ENCODE data around the gene PRRT3.
"Not testable (repeated sequence)": the region's sequence is repeated elsewhere in the genome, so short reads cannot be mapped to it uniquely, and the experiment has no call there.

Gene PRRT3

DNA sequence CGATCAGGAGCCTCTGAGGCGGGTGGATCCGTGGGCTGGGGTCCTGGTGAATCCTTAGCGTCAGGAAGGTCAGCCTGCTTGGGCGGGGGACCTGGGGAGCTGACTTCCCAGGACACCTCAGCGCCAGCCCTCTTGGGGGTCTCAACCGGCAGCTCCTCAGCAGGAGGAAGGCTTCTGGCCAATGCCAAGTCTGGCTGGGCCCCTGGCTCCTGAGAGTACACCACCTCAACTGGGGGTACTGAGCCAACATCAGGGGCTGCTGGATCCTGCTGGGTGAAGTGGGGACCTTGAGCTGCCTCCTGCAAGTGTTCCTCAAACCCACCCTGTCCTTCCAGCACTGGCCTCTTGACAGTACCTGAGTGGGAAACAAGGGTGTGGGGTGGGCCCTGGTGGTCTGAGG lies 3.1 kb downstream of the PRRT3 start:
- Histone ChIP-seq H3K4me3 (no peak overlapping the region), H3K27ac (no peak overlapping the region)

DNA sequence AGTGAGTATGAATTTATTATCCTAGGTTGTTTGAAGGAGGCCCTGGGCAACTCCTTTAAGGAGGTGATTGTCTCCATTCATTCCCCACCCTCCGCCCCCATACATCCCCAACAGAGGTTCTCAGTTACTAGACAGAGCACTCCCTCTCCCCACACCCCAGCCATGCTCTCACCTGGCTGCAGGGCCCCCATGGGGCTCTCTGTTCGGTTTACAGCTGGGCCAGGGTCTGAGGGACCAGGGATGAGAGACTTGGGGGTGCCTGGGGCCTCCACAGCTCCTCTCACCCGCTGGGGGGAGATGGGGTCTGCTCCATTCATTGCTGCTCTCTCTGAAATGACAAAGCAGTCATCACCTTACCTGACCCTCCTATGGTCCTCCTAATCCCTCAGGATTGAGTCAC lies 3.6 kb downstream of the PRRT3 start:
- Histone ChIP-seq H3K27ac (no peak overlapping the region), H3K4me3 (no peak overlapping the region)

DNA sequence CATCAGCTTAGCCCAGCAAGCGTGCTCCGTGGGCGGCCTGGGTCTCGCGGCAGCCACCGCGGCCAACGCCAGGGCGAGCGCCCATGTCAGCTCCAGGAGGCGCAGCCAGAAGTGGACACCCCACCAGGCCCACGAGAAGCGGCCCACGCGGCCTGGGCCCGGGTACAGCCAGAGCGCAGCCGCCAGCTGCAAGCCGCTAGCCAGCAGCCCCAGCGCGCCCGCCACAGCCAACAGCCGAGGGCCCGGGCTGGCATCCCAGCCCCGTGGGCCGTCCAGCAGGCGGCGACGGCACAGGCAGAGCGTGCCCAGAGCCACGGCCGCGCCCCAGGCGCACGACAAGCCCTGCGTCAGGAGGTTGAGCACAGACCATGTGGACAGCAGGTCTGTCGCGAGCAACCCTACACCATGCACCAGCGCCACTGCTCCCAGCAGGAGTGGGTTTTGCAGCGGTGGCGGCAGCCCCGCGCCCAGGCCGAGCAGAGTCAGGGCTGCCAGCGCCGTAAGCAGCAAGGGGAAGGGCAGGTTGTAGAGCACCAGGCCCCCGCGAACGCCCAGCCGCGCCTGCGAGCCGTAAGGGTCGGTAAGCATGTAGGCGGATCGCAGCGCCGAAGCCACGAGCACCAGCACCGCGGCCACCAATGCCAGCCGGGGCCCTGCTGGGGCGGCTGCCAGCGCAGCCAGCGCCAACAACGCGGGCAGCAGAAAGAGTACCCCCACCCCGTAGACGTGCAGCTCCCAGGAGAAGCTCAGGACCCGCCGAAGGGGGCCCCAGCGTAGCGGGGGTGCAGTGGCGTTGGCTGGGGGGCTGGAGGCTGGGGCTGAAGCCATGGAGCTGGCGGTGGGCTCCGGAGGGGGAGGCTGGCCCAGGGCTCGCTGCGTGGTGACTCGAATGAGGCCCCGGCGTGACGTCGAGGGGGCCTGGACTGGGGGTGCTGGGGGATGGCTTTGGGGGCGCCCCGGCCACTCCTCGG lies 4.9 kb downstream of the PRRT3 start:
- Histone ChIP-seq H3K4me3 (peak overlapping the region; percentile 28 to 60 (median 39)), H3K27ac (peak overlapping the region in 18 of 21 experiments; percentile 32 to 85 (median 74))

DNA sequence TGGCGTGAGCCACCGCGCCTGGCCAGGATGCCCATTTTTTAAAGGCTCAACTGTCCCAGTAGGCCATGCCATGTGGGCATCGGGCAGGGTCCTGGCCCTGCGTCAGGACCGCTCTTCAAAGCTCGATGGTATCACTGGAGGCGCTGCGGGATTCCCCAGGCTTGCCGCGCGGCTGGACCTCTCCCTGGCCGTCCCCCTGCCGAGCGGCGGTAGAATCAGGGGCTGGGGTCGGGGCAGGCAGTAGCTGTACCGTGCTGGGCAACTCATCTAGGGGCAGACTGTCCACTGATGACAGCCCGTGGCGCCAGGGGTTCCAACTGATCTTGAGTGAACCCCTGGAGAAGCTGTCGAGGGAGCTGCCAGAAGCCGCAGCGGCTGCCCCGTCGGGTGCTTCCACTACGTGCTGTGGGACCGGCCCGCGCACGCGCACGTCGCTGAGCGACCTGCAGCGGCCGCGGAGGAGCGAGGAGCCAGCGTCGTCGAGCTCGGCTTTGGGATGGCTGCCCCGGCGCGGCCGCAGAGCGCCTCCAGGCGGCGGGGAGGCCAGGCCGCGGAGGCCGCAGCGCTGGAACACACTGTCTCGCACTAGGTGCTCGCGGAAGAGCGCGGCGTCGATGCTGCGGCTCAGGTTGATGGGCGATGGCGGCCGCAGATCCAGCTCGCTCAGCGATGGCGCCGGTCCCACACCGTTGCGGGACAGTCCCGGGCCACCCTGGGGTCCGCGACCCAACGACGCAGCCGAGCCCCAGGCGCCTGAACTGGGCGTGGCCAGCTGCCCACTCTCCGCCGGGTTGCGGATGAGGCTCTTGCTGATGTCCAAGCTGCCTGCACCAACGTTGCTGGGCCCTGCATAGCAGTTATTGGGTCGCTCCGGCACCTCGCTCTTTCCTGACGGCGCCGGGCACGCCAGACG lies 5.8 kb downstream of the PRRT3 start:
- H3K4me3 ChIP-seq, result peak overlapping the region; percentile 28 to 60 (median 39)
- peak overlapping the region in 19 of 21 experiments; percentile 17 to 85 (median 71) for H3K27ac ChIP-seq

DNA sequence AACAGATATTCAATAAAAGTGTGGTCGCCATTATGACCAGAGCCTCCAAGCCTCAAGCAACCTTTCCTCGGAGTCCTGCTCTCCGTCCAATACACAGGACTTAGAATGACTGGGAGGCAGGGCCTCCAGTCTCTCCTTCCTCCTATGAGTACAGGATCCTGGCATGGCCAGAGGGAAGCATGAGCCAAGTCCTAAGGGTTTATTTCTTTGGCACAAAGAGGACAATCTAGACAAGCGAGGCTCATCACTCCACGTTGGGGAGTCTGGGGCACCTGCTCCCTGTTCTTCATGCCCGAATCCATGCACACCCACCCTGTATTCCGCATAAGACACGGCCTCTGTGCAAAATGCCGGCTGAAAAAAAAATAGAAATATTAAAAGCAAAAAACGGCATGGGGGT lies 6.8 kb downstream of the PRRT3 start:
- no peak overlapping the region for H3K4me3 ChIP-seq
- no peak overlapping the region for H3K27ac ChIP-seq

DNA sequence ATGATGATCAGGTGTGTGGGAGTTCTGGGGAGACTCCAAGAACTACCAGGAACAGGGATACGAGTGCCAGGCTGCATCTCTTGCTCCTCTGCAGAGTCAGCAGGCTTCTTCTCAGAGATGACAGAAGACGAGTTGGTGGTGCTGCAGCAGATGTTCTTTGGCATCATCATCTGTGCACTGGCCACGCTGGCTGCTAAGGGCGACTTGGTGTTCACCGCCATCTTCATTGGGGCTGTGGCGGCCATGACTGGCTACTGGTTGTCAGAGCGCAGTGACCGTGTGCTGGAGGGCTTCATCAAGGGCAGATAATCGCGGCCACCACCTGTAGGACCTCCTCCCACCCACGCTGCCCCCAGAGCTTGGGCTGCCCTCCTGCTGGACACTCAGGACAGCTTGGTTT lies 7.9 kb downstream of the PRRT3 start:
- Histone ChIP-seq H3K4me3 (no peak overlapping the region), H3K27ac (no peak overlapping the region)

DNA sequence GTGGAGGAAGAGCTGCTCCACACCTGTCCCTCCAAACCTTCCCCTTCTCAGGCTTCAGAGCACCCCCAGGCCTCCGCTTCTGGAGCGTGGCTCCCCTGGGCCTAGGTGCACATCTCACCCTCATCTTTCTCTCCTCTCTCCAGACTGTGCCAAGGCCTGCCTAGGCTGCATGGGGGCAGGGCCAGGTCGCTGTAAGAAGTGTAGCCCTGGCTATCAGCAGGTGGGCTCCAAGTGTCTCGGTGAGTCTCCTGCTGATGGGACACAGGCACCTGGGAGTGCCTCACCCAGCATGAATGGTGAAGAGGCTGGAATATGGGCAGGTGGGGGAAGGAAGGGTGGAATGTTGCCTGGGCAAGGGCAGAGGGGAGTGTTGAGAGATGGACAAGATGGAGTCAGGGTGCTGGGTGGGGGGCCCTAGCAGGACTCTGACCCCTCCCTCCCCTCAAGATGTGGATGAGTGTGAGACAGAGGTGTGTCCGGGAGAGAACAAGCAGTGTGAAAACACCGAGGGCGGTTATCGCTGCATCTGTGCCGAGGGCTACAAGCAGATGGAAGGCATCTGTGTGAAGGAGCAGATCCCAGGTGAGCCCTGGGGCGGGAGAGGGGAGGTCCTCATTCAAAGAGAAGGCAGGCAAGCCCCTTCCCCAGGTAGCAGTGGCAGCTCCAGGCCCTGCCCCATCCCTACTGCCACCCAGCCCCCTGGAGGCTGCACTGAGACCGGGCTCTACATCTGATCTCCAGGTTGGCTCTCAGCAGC lies 9.1 kb downstream of the PRRT3 start:
- H3K4me3 ChIP-seq, result no peak overlapping the region
- H3K27ac ChIP-seq, result no peak overlapping the region

DNA sequence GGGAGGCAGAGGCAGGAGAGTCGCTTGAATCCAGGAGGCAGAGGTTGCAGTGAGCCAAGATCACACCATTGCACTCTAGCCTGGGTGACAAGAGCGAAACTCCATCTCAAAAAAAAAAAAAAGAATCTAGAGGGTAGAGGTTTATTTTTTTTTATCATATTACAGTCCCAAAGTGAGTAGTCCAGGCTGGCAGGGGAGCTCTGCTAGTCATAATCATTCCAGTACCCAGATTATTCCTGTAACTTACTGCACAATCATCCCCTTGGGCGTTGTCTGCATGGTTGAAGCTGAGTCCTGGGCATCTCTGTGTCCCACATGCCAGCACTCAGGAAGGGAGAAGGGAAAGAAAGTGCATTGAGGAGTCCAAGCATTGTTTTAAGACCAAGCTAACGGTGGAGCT lies 10.0 kb downstream of the PRRT3 start:
- Histone ChIP-seq H3K4me3 (no peak overlapping the region), H3K27ac (no peak overlapping the region)

DNA sequence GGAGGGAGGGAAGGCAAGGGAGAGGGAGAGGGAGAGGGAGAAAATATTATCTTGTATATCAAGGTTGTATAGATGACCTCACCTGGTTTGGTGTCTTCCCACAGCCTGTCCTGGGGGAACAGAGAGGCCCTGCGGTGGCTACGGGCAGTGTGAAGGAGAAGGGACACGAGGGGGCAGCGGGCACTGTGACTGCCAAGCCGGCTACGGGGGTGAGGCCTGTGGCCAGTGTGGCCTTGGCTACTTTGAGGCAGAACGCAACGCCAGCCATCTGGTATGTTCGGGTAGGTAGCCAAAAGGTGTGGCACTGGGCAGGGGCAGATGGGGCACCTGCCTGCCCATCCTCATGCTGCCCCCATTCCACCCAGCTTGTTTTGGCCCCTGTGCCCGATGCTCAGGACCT lies 11.5 kb downstream of the PRRT3 start:
- Histone ChIP-seq H3K4me3 (no peak overlapping the region), H3K27ac (no peak overlapping the region)

DNA sequence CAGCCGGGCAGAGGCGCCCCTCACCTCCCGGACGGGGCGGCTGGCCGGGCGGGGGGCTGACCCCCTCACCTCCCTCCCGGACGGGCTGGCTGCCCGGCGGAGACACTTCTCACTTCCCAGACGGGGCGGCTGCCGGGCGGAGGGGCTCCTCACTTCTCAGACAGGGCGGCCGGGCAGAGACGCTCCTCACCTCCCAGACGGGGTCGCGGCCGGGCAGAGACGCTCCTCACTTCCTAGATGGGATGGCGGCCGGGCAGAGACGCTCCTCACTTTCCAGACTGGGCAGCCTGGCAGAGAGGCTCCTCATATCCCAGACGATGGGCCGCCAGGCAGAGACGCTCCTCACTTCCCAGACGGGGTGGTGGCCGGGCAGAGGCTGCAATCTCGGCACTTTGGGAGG lies 12.3 kb downstream of the PRRT3 start:
- not testable (repeated sequence) for H3K27ac ChIP-seq, H3K4me3 ChIP-seq

DNA sequence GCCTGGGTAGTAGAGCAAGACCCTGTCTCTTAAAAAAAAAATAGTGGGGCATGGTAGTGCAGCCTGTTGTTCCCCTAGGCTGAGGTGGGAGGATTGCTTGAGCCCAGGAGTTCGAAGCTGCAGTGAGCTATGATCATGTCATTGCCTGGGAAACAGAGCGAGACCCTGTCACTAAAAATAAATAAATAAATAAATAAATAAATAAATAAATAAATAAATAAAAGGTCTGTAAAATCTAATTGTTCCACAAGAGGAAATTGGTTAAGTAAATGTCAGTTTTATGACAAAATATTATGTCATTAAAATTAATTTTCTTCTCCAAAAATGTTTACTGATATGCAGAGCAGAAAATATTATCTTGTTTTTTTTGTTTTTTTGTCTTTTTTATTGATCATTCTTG lies 13.2 kb downstream of the PRRT3 start:
- Histone ChIP-seq H3K27ac (no peak overlapping the region), H3K4me3 (no peak overlapping the region)

DNA sequence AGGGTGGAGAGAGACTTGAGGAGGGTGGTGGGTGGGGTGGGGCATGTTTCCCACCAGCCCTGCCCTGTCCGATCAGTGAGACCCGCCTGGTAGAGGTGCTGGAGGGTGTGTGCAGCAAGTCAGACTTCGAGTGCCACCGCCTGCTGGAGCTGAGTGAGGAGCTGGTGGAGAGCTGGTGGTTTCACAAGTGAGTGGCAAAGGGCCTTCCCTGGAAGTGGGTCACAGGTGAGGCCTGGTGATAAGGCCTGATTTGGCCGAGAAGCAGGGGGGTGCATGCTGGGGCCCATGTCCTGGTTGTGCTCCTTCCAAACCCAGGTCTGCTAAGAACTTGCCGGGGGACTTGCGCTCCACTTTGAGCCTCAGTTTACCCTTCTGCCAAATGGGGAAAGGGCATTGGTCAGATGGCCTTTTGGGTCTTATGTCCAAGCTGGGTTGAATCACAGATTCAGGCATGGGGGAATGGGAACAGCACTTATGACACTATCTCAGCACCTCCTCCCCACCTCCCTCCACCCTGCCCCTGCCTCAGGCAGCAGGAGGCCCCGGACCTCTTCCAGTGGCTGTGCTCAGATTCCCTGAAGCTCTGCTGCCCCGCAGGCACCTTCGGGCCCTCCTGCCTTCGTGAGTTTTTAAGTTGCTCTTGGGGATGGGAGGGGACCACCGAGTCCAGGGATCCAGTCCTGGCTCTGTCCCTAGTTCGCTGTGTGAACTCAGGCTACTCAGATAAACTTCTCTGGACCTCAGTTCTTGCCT lies 14.5 kb downstream of the PRRT3 start:
- Histone ChIP-seq H3K27ac (no peak overlapping the region), H3K4me3 (no peak overlapping the region)

DNA sequence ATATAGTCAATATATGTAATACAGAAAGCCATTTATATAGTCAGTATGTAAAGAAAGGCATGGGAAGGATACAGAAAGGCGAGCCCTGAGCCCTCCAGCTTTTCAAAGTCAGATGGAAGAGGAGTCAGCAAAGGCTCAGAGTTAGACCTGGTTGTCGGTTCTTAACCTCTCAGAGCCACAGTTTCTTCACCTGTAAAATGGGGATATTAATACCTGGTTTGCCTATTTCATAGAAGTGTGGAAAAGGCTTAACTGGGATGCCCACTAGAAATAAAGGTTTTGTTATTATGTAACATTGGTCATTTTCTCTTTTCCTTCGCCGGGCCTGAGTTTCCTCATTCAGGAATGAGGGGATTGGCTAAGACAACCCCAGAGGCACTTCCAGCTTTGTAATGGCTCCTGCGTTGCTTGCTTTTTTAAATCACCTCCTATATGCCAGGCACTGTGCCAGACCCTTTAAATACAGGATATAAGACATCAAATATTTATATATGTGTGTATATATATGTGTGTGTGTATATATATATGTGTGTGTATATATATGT lies 16.2 kb downstream of the PRRT3 start:
- H3K27ac ChIP-seq, result no peak overlapping the region
- no peak overlapping the region for H3K4me3 ChIP-seq

DNA sequence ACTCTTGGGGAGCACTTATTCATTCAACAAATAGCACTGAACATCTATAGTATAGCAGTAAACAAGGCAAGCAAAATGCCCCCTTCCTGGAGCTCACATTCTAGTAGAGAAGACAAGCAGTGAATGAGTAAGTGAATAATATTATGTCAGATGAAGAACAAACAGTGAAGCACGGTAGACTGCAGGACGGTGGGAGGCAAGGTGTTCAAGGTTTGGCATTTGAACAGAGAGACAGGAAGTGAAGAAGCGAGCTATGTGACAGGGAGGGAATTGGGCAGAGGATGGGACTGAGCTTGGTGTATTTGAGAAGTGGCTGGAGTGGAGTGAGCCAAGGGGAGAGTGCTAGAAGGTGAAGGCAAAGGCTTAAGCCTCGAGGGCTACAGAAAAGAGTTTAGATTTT lies 17.2 kb downstream of the PRRT3 start:
- Histone ChIP-seq H3K4me3 (no peak overlapping the region), H3K27ac (peak overlapping the region in 7 of 21 experiments; percentile 37 to 97 (median 93))

DNA sequence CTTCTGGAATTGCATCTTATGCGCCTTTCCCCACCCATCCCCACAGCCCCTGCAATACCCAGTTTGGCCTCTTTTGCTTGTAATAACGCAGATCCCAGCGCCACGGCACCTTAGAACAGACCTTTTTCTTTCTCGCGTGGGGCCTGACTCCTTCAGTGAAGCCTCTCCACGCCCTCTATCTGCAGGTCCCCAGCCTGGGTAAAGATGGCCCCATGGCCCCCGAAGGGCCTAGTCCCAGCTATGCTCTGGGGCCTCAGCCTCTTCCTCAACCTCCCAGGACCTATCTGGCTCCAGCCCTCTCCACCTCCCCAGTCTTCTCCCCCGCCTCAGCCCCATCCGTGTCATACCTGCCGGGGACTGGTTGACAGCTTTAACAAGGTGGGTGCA lies 18.0 kb downstream of the PRRT3 start:
- Histone ChIP-seq H3K27ac (peak overlapping the region; percentile 34 to 97 (median 93)), H3K4me3 (peak overlapping the region; percentile 40 to 82 (median 55))

DNA sequence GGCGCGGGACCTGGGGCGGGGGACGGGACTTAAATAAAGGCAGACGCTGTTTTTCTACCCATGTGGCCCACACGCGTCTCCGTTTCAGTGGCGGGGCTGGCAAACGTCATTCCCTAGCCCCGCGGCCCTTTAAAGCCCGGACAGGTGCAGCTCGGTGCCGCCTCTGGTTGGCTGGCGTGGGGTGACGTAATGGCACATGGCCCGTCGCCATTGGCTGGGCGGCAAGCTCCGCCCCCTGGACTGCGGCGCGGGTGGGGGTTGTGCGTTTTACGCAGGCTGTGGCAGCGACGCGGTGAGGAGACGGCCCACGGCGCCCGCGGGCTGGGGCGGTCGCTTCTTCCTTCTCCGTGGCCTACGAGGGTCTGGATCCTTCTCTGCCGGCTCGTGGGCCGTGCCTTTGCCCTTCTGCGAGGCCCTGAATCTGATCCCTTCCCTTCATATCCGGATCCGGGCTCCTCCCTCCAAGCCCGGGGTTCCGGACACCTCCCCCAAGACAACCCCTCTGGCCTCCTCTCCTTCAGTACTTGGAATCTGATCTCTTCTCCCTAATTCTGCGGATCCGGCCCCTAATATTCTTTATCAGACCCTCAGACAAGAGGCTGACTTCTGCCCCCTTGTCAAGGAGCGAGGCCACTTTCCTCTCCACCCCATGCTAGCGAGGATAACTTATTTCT lies 18.5 kb downstream of the PRRT3 start, which contains the start of gene CRELD1:
Gene CRELD1, plus strand, starts transcription at position 274 of the 674 bp plus-strand sequence. CDS start 605 bp downstream, outside the sequence.
- H3K27ac ChIP-seq, result peak within 1 kb of the TSS; percentile 50 to 97 (median 93)
- peak within 1 kb of the TSS; percentile 40 to 82 (median 55) for H3K4me3 ChIP-seq

DNA sequence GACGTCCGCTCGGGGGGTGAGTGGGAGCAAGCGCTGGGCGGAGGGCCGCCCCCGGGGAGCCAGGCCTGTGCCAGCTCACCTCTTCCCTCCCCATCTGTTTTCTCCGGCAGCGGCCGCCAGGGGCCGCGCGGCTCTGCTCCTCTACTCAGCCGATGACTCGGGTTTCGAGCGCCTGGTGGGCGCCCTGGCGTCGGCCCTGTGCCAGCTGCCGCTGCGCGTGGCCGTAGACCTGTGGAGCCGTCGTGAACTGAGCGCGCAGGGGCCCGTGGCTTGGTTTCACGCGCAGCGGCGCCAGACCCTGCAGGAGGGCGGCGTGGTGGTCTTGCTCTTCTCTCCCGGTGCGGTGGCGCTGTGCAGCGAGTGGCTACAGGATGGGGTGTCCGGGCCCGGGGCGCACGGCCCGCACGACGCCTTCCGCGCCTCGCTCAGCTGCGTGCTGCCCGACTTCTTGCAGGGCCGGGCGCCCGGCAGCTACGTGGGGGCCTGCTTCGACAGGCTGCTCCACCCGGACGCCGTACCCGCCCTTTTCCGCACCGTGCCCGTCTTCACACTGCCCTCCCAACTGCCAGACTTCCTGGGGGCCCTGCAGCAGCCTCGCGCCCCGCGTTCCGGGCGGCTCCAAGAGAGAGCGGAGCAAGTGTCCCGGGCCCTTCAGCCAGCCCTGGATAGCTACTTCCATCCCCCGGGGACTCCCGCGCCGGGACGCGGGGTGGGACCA lies 19.2 kb downstream of the PRRT3 start:
- H3K4me3 ChIP-seq, result peak overlapping the region; percentile 40 to 82 (median 55)
- peak overlapping the region; percentile 50 to 97 (median 93) for H3K27ac ChIP-seq

DNA sequence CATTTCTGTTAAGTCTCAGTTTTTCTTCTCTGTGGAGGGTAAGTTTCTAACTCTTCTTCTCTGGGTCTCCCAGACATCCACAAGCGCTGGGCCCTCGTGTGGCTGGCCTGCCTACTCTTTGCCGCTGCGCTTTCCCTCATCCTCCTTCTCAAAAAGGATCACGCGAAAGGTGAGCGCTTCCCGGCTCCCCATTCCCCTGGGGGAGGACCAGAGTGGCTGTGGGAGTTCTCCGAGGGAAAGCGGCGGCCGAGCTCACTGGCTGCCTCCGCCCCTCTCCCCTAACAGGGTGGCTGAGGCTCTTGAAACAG lies 19.7 kb downstream of the PRRT3 start:
- H3K27ac ChIP-seq, result peak overlapping the region; percentile 50 to 97 (median 93)
- peak overlapping the region; percentile 40 to 82 (median 55) for H3K4me3 ChIP-seq

Measured in skin epidermis (tissue), 12 donors.